ENCODE data around the gene SLC22A1. TPM values are rescaled to one million over a fixed set of nuclear protein-coding genes. Genes with fewer than 3 reads are reported as not detected.
"Not testable (repeated sequence)": the region's sequence is repeated elsewhere in the genome, so short reads cannot be mapped to it uniquely, and the experiment has no call there.

SLC22A1 gene
- total RNA-seq, 1 donor from 2014 or later: 1.2 TPM

DNA sequence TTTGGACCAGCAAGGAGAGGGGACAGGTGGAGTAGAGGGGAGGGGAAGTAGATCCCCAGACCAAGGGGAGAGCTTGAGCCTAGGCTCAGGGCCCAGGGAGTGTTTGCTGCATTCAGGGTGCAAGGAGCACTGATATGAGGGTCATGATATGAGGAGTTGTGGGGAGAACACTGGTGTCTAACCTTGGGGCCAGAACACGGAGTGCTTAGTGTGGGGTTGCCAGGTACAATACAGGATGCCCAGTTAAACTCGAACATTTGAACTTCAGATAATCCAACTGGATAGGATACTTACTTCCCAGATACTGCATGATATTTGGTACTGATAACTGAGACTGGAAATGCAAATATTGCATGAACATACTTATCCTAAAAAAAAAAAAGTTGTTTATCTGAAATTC, 2.4 kb downstream of the SLC22A1 start:
- intact Hi-C loops (cut with DNase I): no loop called here

GRCh38 chr6:160124605-160125004, 3.0 kb downstream of the SLC22A1 start:
- Histone ChIP-seq H3K9me3 (no peaks in the 10 kb centered on the region), H3K27me3 (no peaks in the 10 kb centered on the region), H3K36me3 (no peaks in the 10 kb centered on the region), H3K4me1 (no peaks in the 10 kb centered on the region), H3K27ac (no peak overlapping the region), H3K4me3 (no peak overlapping the region)
- TF ChIP-seq, protein P1, sequence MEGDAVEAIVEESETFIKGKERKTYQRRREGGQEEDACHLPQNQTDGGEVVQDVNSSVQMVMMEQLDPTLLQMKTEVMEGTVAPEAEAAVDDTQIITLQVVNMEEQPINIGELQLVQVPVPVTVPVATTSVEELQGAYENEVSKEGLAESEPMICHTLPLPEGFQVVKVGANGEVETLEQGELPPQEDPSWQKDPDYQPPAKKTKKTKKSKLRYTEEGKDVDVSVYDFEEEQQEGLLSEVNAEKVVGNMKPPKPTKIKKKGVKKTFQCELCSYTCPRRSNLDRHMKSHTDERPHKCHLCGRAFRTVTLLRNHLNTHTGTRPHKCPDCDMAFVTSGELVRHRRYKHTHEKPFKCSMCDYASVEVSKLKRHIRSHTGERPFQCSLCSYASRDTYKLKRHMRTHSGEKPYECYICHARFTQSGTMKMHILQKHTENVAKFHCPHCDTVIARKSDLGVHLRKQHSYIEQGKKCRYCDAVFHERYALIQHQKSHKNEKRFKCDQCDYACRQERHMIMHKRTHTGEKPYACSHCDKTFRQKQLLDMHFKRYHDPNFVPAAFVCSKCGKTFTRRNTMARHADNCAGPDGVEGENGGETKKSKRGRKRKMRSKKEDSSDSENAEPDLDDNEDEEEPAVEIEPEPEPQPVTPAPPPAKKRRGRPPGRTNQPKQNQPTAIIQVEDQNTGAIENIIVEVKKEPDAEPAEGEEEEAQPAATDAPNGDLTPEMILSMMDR (IDR thresholded peaks at IDR 0.05): no peak
- no peak for TF ChIP-seq POLR2AphosphoS5 (IDR thresholded peaks at IDR 0.05; ENCODE audit: insufficient read depth in 1 of 2, low read depth in 1 of 2)
- TF ChIP-seq POLR2A (IDR thresholded peaks at IDR 0.05): no peak
- intact Hi-C loops (cut with DNase I): no loop called here
- DNase-seq (ENCODE audit: extremely low spot score in 2 of 2): no peak

More for the DNA sequence above, 2.4 kb downstream of the SLC22A1 start:
- no peaks in the 10 kb centered on the region for H3K4me1 ChIP-seq
- no peak overlapping the region for H3K4me3 ChIP-seq
- H3K27ac ChIP-seq: no peak overlapping the region
- no peaks in the 10 kb centered on the region for H3K9me3 ChIP-seq
- TF ChIP-seq, protein P1 (IDR thresholded peaks at IDR 0.05): no peak
- TF ChIP-seq POLR2A (IDR thresholded peaks at IDR 0.05): no peak
- TF ChIP-seq POLR2AphosphoS5 (IDR thresholded peaks at IDR 0.05; ENCODE audit: insufficient read depth in 1 of 2, low read depth in 1 of 2): no peak
- H3K36me3 ChIP-seq: no peaks in the 10 kb centered on the region
- no peaks in the 10 kb centered on the region for H3K27me3 ChIP-seq
- no peak for DNase-seq (ENCODE audit: extremely low spot score in 2 of 2)

DNA sequence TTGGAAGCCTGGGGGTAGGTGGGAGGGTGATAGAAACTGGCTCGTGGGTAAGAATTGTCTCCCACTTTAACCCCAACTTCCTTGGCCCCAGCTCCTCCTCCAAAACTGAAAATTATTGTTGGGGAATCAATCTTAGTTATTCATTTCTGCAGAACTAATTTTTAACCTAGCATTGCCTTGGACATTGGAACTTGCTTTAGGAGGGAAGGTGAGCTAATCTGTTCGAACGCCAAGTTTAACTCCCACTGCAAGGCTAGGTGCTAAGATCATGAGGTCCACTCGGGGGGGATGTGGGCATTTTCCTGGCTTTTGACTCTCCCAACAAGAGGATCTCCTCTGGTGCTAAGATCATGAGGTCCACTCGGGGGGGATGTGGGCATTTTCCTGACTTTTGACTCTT, 3.5 kb downstream of the SLC22A1 start:
- H3K27ac ChIP-seq; intact Hi-C loops (cut with DNase I); H3K27me3 ChIP-seq; H3K4me1 ChIP-seq; H3K36me3 ChIP-seq; H3K4me3 ChIP-seq; DNase-seq (ENCODE audit: extremely low spot score in 2 of 2); H3K9me3 ChIP-seq: not testable (repeated sequence)

DNA sequence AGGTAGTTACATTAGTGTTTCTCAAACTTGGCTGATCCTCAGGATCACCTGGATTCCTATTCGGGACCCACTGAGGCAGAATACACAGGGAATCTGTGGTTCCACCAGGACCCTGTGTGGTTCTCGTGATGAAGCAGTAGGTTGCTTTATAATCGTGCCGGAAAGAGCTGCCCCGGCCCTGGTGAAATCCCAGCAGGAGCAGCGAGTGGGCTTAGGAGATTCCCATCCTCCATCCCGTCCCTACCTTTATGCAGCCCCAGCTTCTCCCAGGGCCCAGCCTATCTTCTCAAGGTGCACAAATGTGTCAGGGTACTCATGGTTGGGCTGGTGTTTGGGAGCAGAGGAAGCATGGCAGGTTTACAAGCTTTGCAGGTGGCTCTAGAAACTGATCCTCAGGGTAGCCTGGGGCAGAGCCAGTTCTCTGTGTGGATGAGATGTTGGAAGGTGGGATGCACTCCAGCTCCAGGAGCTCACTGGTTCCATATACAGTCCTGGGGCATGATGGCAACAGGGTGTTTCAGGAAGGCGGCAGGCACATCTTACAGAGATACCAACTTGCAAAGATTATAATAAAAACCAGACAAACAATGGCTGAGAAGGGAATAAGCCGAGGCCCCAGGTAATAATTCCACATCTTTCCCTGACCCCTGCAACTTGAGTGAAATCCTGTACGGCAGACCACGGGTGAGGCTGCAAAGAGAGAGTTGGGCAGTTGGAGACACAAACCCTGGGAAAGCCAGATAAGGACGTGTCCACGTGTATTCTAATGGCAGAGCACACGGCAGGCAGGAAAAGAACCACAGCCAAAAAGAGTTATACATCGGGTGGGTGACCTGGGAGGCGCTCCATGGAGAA, 5.9 kb downstream of the SLC22A1 start:
- Histone ChIP-seq H3K27ac (no peak overlapping the region), H3K4me3 (no peak overlapping the region), H3K9me3 (no peaks in the 10 kb centered on the region), H3K36me3 (no peaks in the 10 kb centered on the region), H3K27me3 (no peaks in the 10 kb centered on the region), H3K4me1 (no peaks in the 10 kb centered on the region)
- DNase-seq (ENCODE audit: extremely low spot score in 2 of 2): peak; percentile 76 to 87
- intact Hi-C loops (cut with DNase I): no loop called here
- TF ChIP-seq, protein P1 (IDR thresholded peaks at IDR 0.05): no peak
- TF ChIP-seq POLR2AphosphoS5 (IDR thresholded peaks at IDR 0.05; ENCODE audit: insufficient read depth in 1 of 2, low read depth in 1 of 2): no peak
- TF ChIP-seq POLR2A (IDR thresholded peaks at IDR 0.05): no peak

DNA sequence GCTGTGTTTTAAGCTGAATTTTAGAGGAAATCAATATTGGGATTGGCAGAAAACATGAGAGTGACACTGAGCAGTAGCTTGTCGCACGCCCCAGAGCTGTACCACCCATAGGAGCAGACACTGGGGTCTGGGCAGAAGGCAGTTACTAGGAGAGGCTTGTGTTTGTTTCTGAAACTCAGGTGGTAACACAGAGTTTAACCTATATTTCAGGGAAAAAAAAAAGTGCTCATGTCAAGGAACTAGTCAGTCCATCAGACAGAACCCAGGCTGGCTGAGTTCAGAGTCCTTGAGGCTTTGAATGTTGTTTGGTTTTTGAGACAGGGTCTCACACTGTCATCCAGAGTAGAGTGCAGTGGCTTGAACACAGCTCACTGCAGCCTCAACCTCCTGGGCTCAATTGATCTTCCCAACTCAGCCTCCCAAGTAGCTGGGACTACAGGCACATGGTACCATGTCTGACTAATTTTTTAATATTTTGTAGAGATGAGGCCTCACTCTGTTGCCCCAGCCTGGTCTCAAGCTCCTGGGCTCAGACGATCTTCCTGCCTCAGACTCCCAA, 6.6 kb downstream of the SLC22A1 start:
- TF ChIP-seq POLR2A (IDR thresholded peaks at IDR 0.05) (no peak), POLR2AphosphoS5 (IDR thresholded peaks at IDR 0.05; ENCODE audit: insufficient read depth in 1 of 2, low read depth in 1 of 2) (no peak)
- TF ChIP-seq, protein P1 (IDR thresholded peaks at IDR 0.05): no peak
- intact Hi-C loops (cut with DNase I): no loop called here
- H3K27ac ChIP-seq: no peak overlapping the region
- no peak overlapping the region for H3K4me3 ChIP-seq
- H3K4me1 ChIP-seq: no peaks in the 10 kb centered on the region
- DNase-seq (ENCODE audit: extremely low spot score in 2 of 2): peak; percentile 34 to 49
- no peaks in the 10 kb centered on the region for H3K36me3 ChIP-seq
- no peaks in the 10 kb centered on the region for H3K9me3 ChIP-seq
- no peaks in the 10 kb centered on the region for H3K27me3 ChIP-seq

Measured in vagina (tissue), 2 donors.